AG04450 (cell line): Measurements from ENCODE around the gene C4orf36. TPM values are rescaled to one million over a fixed set of nuclear protein-coding genes. Genes with fewer than 3 reads are reported as not detected.

Experiments used
- CTCF ChIA-PET: fragments of 300-600, 350-600 bp; formaldehyde crosslinking; extraction: SDS; loops from one replicate; lab custom pipeline; 2022; ENCODE audit warnings: antibody characterized with exemption, inconsistent platforms; lab: Charles Lee
- POLR2A ChIA-PET: fragments of 350-600 bp; formaldehyde crosslinking; extraction: SDS; loops from one replicate; lab custom pipeline; 2021; ENCODE audit warnings: antibody characterized with exemption, inconsistent platforms; lab: Yijun Ruan, JAX
- DNase-seq: peaks from one replicate; pipeline ENCODE4 v3.0.0-alpha.2; 2011; ENCODE audit warnings: low read depth, low spot score
- H3K27ac ChIP-seq: one replicate; pipeline ENCODE4 v1.5.1; 2012; ENCODE audit warnings: low read depth, low read length, control low read depth
- H3K27me3 ChIP-seq: one replicate; pipeline ENCODE4 v1.6.0; 2012; ENCODE audit warnings: low read length; ENCODE audit not compliant: control insufficient read depth, insufficient read depth
- H3K4me3 ChIP-seq: 2 replicates; pipeline ENCODE4 v1.5.1; 2011; ENCODE audit warnings: mild to moderate bottlenecking, low read depth, low read length, control low read depth
- H3K9me3 ChIP-seq: 2 replicates; pipeline ENCODE4 v1.5.1; 2012; ENCODE audit warnings: low read length; ENCODE audit not compliant: control insufficient read depth, insufficient read depth
- CTCF ChIP-seq: IDR thresholded peaks from 2 replicates; pipeline ENCODE4 v1.5.1; 2011; ENCODE audit warnings: low read depth, low read length, control low read depth, inconsistent platforms
- polyA plus RNA-seq: library from polyadenylated mRNA; depleted of rRNA; stranded (reverse); fragments of >200 nt; gene quantifications from 2 replicates; pipeline ENCODE4 v1.2.3, GENCODE V29; 2011

Gene C4orf36
- polyA plus RNA-seq, 1 experiment = 1.2 TPM

GRCh38 chr4:86916392-86916791 is 24.2 kb upstream of the C4orf36 start:
- no peaks in the 10 kb centered on the region for H3K9me3 ChIP-seq
- no peak for DNase-seq
- no peaks in the 10 kb centered on the region for H3K27me3 ChIP-seq
- no peak overlapping the region for H3K4me3 ChIP-seq
- H3K27ac ChIP-seq = no peak overlapping the region
- no peak for TF ChIP-seq CTCF
- ChIA-PET POLR2A (no interaction called here), CTCF (interaction anchor here (1.1 kb wide), 1 partner anchor 19 kb away, joined by 3 read pairs; the partner anchor contains the start of gene AFF1)

- CTCF ChIA-PET = interaction anchor here (7.2 to 10.0 kb wide), 2 partner anchors 11 to 413 kb away, joined by 39 to 101 read pairs; no protein-coding TSS in a partner anchor
- Histone ChIP-seq H3K9me3 (no peaks in the 10 kb centered on the region), H3K4me3 (no peak overlapping the region), H3K27ac (peak overlapping the region; percentile 4), H3K27me3 (no peaks in the 10 kb centered on the region)
- DNase-seq = no peak
- TF ChIP-seq CTCF = no peak
- POLR2A ChIA-PET = no interaction called here
These were observed 18.8 kb upstream of the C4orf36 start for GRCh38 chr4:86910820-86911684.

DNA sequence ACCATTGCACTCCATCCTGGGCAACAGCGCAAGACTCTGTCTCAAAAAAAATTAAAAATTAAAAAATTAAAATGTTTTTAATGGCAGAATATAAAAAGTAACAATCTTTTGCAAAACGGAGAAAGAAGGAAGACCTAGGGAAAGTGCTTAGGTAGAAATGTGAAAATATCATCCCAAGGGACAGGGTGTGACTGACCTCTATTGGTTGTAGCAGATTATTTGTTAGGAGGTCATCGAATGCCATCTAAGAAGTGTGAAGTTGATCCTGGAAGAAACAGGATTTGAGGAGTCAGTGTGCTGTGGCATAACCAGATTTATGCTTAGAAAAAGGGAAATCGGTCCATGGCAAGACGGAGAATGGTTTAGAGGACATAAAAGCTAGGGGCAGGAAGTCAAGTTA is 18.1 kb upstream of the C4orf36 start:
- no peak for TF ChIP-seq CTCF
- CTCF ChIA-PET = interaction anchor here (7.2 to 10.0 kb wide), 2 partner anchors 12 to 413 kb away, joined by 39 to 101 read pairs; no protein-coding TSS in a partner anchor

DNA sequence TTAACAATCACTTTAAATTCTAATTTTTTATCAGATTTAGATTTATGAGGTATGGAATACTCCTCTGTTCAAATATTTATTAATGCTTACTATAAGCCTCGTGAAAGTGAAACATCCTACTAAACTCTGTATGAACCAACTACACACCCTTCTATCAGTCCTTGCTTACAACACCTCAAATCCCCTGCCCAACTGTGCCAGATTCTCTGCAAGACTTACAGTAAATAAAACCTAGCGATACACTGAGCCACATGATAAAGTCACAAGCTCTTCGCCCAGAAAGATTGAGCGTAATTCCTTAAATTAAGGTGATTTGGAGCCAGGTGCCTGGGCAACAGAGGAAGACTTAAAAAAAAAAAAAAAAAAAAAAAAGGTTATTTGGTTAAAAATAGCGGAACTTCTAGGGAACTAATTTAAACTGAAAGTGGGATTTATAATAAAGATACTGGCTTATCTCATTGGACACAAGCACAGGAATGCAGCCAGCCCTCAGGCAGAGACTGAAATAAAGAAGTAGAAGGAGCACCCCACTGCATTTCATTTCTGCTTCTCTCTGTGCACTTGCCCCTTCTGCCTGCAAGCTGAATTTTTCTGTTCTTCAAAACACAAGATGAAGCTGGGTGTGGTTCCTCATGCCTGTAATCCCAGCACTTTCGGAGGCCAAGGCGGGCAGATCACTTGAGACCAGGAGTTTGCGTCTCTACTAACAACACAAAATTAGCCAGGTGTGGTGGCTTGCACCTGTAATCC is 17.5 kb upstream of the C4orf36 start:
- no peak for TF ChIP-seq CTCF
- DNase-seq = no peak
- H3K27me3 ChIP-seq = no peaks in the 10 kb centered on the region
- ChIA-PET POLR2A (interaction anchor here (1.1 kb wide), 1 partner anchor 25 kb away, joined by 4 read pairs; the partner anchor contains the start of gene AFF1), CTCF (interaction anchor here (0.6 to 10.0 kb wide), 7 partner anchors 12 to 636 kb away, joined by 3 to 101 read pairs (median 6); no protein-coding TSS in a partner anchor)
- no peak overlapping the region for H3K4me3 ChIP-seq
- H3K9me3 ChIP-seq = no peaks in the 10 kb centered on the region
- no peak overlapping the region for H3K27ac ChIP-seq

More for the DNA sequence above, 18.1 kb upstream of the C4orf36 start:
- Histone ChIP-seq H3K27me3 (no peaks in the 10 kb centered on the region), H3K9me3 (no peaks in the 10 kb centered on the region), H3K4me3 (no peak overlapping the region), H3K27ac (no peak overlapping the region)
- no peak for DNase-seq
- POLR2A ChIA-PET = no interaction called here
